Thyroid gland (tissue), 4 donors: Measurements from ENCODE around the gene GPANK1.

Experiments
- CTCF ChIP-seq, 6 experiments: fragments of 200-600 bp in 3 of 6; fragments of 450-650 bp in 3 of 6; sonication (generic) in 3 of 6; IDR thresholded peaks; one replicate each; pipeline ENCODE4 v1.5.1; 2016 to 2019; ENCODE audit warnings: antibody characterized with exemption in 6 of 6, mild to moderate bottlenecking in 2 of 6, inconsistent platforms in 1 of 6, moderate library complexity in 1 of 6
- POLR2A ChIP-seq, 2 donors: fragments of 450-650 bp; IDR thresholded peaks; one replicate each; pipeline ENCODE4 v1.6.1; 2017; ENCODE audit warnings: antibody characterized with exemption in 2 of 2, mild to moderate bottlenecking in 2 of 2, moderate library complexity in 1 of 2

GRCh38 chr6:31621991-31622390 is 42.8 kb downstream of the GPANK1 start:
- TF ChIP-seq POLR2A (IDR thresholded peaks at IDR 0.05): no peak
- no peak for TF ChIP-seq CTCF (IDR thresholded peaks at IDR 0.05)
